Fibroblast of skin of abdomen (primary cell): ENCODE data around the gene ZNF180.
"Not testable (repeated sequence)": the region's sequence is repeated elsewhere in the genome, so short reads cannot be mapped to it uniquely, and the experiment has no call there.

Experiments
- DNase-seq: peaks from one replicate; pipeline ENCODE4 v3.0.0-alpha.2; 2013

The ZNF180 gene

DNA sequence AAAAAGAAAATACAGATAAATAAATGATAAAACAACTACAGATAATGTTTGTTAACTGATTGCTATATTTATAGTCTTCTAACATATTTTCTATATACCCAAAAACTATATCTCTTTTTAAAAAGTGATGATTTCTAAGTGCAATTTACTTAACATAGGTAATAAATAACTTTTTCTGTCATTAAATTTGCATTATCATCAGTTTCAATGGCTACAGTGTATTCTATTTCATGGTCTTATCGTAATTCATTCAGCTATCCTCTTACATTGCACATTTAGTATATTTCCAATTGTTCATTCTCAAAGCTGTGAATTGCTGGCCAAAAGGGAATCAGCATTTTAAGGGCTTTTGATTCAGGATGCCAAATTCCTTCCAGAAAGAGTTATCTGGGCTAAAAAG, 3.6 kb downstream of the ZNF180 start:
- no peak for DNase-seq

DNA sequence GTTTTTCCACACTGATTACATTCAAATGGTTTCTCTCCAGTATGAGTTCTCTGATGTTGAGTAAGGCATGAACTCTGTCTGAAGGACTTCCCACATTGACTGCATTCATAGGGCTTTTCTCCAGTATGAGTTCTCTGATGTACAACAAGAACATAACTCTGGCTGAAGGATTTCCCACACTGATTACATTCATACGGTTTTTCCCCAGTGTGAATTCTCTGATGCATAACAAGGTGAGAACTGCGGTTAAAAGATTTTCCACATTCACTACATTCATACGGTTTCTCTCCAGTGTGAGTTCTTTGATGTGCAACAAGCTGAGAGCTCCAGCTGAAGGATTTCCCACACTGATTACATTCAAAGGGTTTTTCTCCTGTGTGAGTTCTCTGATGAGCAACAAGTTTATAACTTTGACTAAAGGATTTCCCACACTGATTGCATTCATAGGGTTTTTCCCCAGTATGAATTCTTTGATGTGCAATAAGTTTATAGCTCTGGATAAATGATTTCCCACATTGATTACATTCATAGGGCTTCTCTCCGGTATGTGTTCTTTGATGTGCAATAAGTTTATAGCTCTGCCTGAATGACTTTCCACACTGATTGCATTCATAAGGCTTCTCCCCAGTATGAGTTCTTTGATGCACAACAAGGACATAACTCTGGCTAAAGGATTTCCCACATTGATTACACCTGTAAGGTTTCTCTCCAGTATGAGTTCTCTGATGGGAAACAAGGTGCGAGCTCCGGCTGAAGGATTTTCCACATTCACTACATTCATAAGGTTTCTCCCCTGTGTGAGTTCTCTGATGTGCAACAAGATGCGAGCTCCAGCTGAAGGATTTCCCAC, 23.5 kb downstream of the ZNF180 start:
- peak; percentile 5 for DNase-seq

DNA sequence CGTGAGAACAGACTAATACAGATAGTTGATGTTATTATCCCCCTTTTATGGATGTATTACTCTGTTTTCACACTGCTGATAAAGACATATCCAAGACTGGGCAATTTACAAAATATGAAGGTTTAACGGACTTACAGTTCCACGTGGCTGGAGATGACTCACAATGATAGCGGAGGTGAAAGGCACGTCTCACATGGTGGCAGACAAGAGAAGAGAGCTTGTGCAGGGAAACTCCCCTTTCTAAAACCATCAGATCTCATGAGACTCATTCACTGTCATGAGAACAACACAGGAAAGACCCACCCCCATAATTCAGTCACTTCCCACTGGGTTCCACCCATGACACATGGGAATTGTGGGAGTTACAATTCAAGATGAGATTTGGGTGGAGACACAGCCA, 31.6 kb downstream of the ZNF180 start:
- DNase-seq = not testable (repeated sequence)

DNA sequence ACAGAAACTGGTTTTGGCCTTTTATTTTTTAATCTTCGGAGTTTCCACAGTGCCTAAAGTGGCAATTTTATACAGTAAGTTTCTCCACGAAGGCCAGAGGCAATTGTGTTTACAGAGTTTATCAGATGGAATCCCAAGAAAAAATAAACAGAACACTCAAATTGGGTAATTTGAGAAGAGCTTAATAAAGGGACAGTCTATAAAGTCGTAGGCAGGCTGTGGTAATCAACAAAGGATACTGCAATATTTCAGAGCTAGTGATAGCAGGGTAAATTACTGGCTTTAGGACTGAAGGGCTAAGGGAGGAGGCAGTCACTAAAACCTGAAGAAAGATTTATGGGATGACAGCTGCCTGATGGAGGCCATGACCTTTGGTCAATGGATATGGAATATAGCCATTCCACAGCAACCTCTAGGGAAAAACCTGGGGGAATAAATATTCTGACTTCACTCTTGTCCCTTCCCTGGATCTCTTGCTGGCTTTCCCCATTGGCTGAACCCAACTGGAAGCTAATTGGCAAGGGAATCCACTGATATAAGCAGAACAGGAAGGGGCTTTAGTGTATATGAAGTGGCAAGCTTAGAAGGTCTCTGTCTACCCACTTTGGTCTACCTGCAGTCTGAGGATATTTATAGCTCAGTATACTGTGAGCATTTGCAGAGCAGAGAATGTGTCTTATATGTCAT, 37.6 kb downstream of the ZNF180 start:
- not testable (repeated sequence) for DNase-seq

DNA sequence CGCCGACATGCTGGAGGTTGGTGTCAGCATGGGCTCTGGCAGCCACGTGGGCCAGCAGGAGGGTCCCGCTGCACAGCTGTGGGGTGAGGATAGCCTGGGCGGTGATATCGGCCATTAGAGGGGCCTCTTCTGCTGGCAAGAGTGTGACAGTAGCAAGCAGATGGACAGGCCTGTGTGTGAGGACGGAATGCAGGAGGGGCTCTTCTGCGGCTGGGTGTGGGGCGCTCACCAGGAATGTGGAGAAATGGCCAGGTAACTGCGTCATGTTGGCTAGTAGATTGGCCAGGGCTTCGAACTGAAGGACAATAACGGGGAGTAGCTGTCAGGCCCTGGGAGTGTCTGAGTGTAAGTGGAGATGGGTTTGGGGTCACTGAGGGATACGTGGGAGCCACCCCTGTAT, 44.3 kb downstream of the ZNF180 start:
- DNase-seq = not testable (repeated sequence)

DNA sequence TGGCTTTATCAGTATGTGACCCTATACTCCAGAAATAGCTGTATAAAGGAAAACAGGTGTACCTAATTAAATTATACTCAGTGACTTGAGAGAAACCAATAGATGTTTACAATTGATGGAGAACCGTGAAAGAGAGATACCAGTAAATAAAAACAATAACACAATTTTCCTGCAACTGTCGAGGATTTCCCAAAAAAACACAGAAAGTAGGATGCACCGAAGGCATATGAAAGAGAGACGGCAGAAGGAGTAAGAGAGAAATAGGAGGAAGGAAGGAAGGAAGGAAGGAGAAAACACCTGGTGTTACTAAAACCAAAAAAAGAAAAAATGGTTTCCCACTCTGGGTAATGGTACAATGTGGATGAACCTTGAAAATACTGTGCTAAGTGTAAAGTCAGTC, 45.2 kb downstream of the ZNF180 start:
- DNase-seq = no peak

DNA sequence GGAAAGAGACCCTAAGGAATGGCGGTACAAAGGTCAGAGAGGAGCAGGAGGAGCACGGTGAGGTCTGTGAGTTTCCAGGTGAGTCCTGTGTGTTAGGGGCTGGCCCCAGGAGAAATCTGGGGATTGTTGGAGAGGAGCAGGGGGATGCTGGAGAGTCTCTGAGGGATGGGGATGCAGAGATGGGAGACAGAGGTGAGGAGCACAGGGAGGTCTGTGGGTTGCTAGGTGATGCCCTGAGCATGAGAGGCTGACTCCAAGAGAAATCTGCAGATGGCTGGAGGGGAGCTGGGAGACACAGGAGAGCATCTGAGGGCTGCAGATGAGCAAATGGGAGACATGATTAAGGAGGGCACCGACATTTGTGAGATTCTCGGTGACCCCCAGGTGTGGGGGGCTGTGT, 48.0 kb downstream of the ZNF180 start:
- DNase-seq = no peak

DNA sequence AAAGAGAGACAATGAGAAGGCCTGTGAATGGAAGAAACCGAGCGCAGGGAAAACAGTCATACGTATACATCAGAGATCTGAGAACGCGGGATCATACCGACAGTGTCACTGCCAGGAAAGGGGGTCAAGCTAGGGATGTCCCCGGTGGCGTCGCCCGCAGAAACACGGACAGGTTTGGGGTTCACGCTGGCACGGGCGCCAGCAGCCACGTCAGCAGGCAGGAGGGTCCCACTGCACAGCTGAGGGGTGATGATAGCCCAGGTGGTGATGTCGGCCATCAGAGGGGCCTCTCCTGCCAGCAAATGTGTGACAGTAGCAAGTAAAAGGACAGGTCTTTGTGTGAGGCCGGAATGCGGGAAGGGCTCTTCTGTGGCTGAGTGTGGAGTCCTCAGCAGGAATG, 48.6 kb downstream of the ZNF180 start:
- no peak for DNase-seq

DNA sequence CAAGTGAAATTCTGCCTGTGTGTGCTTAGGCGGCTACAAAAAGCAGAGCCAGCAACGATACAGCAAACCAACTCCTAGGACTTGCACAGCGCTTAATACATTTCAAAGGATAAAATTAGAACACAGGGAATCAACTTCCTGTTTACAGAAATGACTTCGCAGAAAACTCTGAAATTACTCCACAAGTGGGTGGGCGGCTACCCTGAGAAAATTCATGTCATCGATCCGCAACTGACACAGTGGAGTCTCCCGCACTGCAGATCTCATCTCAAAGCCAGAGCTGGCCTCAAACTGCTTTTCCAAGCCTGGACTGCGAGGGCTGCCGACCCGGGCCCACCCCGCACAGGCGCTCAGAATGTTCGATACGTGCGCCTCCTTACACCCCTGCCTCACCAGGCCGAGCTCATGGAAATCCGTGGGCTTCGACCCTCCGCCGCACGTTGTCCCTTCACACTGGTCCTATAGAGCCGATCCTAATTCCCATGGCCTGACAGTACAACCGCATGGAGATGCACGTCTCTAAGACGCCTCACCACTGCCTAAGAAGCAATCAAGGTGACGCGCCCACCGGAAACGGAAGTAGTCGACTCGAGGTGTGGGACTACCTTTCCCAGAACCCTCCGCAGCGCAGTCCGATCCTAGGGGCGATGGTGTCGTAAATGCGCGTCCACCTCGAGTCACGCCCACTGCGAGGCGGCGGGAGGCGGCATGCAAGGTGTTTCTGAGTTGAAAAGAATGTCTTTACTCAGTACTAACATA, 52.2 kb downstream of the ZNF180 start, which contains the start of gene ZNF229:
Gene ZNF229, minus strand, starts transcription at position 557 of the 759 bp plus-strand sequence. CDS start 5,625 bp downstream, outside the sequence.
- peak; percentile 94 for DNase-seq

DNA sequence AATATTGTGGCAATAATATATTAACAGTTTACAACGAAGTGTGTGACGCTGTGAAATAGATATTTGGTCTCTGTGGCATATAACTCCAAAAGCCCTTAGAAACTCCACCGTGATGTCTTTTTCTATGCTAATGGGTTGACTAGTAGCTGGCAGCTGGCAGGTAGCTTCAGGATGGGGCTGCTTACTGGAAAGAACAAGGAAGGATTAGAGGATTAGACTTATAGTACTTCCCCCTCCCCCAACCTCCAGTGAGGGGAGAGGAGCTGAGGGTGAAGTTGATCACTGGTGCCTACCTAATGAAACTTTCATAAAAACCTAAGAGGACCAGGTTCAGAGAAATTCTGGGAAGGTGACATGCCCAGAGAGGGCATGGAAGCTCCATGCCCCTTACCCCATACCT, 61.9 kb downstream of the ZNF180 start:
- DNase-seq = no peak

DNA sequence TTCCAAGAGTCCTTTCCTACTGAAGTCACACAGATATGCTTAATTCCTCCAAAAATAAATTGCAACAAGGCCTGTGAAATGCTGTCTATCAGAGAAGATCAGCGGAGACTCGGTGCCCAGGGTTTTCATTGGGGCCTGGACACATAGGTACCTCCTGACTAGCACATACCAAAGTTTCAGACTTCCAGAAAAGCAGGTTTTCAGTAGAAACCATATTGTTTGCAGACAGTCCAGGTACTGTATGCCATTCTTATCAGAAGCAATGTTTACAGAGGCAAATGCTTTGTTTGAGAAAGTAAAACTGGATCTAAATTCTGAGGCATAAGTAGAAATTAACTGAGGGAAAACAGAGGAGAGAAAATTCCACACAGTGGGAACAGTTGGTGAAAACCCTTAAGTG, 64.9 kb downstream of the ZNF180 start:
- no peak for DNase-seq

DNA sequence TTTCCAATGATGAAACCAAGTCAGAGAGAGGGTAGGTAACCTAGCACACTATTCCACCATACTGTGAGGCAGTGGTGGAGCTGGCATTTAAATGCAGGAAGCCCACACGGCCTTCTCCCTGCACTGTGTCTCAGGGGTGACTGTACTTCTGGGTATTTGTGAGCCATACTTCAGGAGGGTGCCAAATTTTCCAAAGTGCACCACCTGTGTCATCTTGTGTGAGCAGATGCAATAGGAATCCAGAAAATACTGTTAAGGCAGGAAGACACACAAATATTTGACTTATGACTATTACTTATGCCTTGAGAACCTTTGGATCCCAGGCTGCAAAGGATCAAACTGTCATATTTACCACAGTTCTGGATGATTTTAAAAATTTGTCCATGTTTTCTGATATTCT, 69.4 kb downstream of the ZNF180 start:
- DNase-seq = no peak
